H1 (cell line): ENCODE data around the gene FOXQ1. TPM values are rescaled to one million over a fixed set of nuclear protein-coding genes. Genes with fewer than 3 reads are reported as not detected.

ENCODE experiments used
- CHD7 ChIP-seq: fragments of 300-600 bp; sonication (generic); IDR thresholded peaks from 2 replicates; pipeline ENCODE4 v1.7.1; 2012; ENCODE audit warnings: low read length, moderate library complexity, mild to moderate bottlenecking, inconsistent platforms; ENCODE audit not compliant: insufficient replicate concordance
- polyA plus RNA-seq, 7 experiments: library from polyadenylated mRNA; depleted of rRNA in 3 of 7; stranded (reverse) in 5 of 7; unstranded in 2 of 7; fragments of >200 nt in 5 of 7; fragments of 200-250 nt in 2 of 7; gene quantifications; 1 replicate in 5 of 7; 2 replicates in 1 of 7; 4 replicates in 1 of 7; pipeline versions ENCODE4 v1.2.1 to v1.2.3, GENCODE V29; 2011 to 2013; ENCODE audit warnings: missing spikeins in 2 of 7, mixed read lengths in 2 of 7
- total RNA-seq: library from RNA; stranded (reverse); fragmentation: NEBNext Ultra II Directional; extraction: Animal tissue kit (Norgen Biotek cat#: 25700); gene quantifications from 2 replicates; pipeline ENCODE4 v1.2.1, GENCODE V29; 2021

FOXQ1 gene
- total and polyA plus RNA-seq, 2 of the 8 experiments (the other 6 are each of a cell fraction or from before 2014, with no cell fraction given), result 0.03 TPM; not detected in 1

- TF ChIP-seq CHD7, result no peak
- TF ChIP-seq, all 59 proteins: peak for 0
These were observed 5.5 kb downstream of the FOXQ1 start (continued) for GRCh38 chr6:1317302-1317815.
